Ovary (tissue), 9 donors: ENCODE data around the gene STAC. TPM values are rescaled to one million over a fixed set of nuclear protein-coding genes. Genes with fewer than 3 reads are reported as not detected.

Experiments
- DNase-seq, 5 donors: peaks; one replicate each; pipeline ENCODE4 v3.0.0-alpha.2; 2019 to 2020
- H3K27ac ChIP-seq, 2 donors: fragments of 200-600 bp; one replicate each; pipeline versions ENCODE4 v1.5.1 to v1.8.0; 2019 to 2022
- H3K27me3 ChIP-seq: fragments of 200-600 bp; one replicate; pipeline ENCODE4 v1.8.0; 2022
- H3K36me3 ChIP-seq: fragments of 200-600 bp; sonication (generic); one replicate; pipeline ENCODE4 v1.5.1; 2019
- H3K4me1 ChIP-seq: one replicate; pipeline ENCODE4 v1.8.1; 2013; ENCODE audit warnings: mild to moderate bottlenecking, moderate library complexity; ENCODE audit not compliant: insufficient read depth
- H3K4me3 ChIP-seq: fragments of 200-600 bp; sonication (generic); one replicate; pipeline ENCODE4 v1.5.1; 2017
- H3K9me3 ChIP-seq, 2 donors: fragments of 200-600 bp in 1 of 2; sonication (generic) in 1 of 2; one replicate each; pipeline versions ENCODE4 v1.5.1 to v1.8.1; 2013 to 2019; ENCODE audit warnings: mild to moderate bottlenecking in 1 of 2, moderate library complexity in 1 of 2
- EP300 ChIP-seq: sonication (generic); formaldehyde crosslinking; IDR thresholded peaks from one replicate; pipeline ENCODE4 v1.6.1; 2017; ENCODE audit warnings: antibody characterized with exemption
- POLR2A ChIP-seq: fragments of 450-650 bp; IDR thresholded peaks from one replicate; pipeline ENCODE4 v1.6.1; 2017; ENCODE audit warnings: antibody characterized with exemption, mild to moderate bottlenecking, moderate library complexity
- WGBS, 3 donors: extraction: QIAGEN DNeasy Blood & Tissue Kit in 1 of 3; methylation state at CpG; one replicate each; pipeline versions ENCODE4 v1.1.5 to v1.1.7; 2013 to 2017; 5-methylcytosine and 5-hydroxymethylcytosine counted together
- intact Hi-C, 4 donors: fragments of 100-400 bp; cut with DNase I; formaldehyde crosslinking; loops; one replicate each; pipeline versions ENCODE4 v1.11.0 to v1.15.1; 2022 to 2023
- polyA plus RNA-seq, 2 donors: library from polyadenylated mRNA; stranded (reverse); fragments of 200-250 nt in 1 of 2; fragments of 350-450 nt in 1 of 2; fragmentation: Illumina TruSeq in 1 of 2; extraction: RNeasy Lipid Tissue Mini Kit (QIAGEN cat#74804) in 1 of 2; gene quantifications; one replicate each; pipeline ENCODE4 v1.2.3, GENCODE V29; 2013 to 2014
- total RNA-seq, 7 donors: library from RNA; depleted of rRNA in 2 of 7; stranded (reverse); fragments of >200 nt in 2 of 7; fragmentation: NEBNext Ultra II Directional in 3 of 7; extraction: Animal tissue kit (Norgen Biotek cat#: 25700) in 3 of 7; gene quantifications; one replicate each; pipeline versions ENCODE4 v1.1.0 to v1.2.4, GENCODE V29; 2016 to 2023
- TF ChIP-seq, protein P1 (sequence below), 3 donors: fragments of 450-650 bp in 2 of 3; fragments of 200-600 bp in 1 of 3; IDR thresholded peaks; one replicate each; pipeline versions ENCODE4 v1.5.1 to v1.8.0; 2016 to 2022; ENCODE audit warnings: antibody characterized with exemption in 3 of 3, mild to moderate bottlenecking in 1 of 3
- donor health status: DM: no; HTN: no; CAD: no; lungs with moderate emphysema.
- donor health status: DM: no; HTN: no; CAD: no.
- donor health status: Bipolar disorder and iron deficiency.
- donor health status: DM: yes; HTN: yes; CAD: no.
- donor health status: DM: no; HTN: no; CAD: no.
- donor health status: DM: yes; HTN: yes; CAD: no.

STAC gene
- total and polyA plus RNA-seq, 9 donors, result 0.58 to 8.4 (median 1.2) TPM

DNA sequence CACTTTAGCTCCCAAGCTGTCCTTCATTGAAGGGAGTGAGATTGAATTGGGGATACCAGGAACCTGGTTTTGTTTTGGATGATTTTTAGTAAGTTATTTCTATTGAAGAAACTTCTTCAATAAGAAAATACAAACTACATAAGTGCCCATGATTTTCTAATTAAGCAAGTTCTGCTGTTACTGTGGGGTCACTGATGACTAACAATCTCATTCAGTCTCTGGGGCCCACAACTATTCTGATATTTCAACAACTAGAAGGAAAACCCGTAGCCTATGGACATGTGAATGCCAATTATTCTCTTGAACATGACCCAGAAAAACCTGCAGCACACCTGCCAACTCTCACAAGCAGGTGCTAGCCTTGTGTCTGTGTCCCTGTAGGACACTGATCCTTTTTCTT, 199.4 kb downstream of the STAC start:
- no peak for DNase-seq
- Histone ChIP-seq H3K27me3 (no peaks in the 10 kb centered on the region), H3K9me3 (no peaks in the 10 kb centered on the region), H3K4me1 (no peaks in the 10 kb centered on the region), H3K4me3 (no peak overlapping the region), H3K27ac (no peak overlapping the region), H3K36me3 (no peaks in the 10 kb centered on the region)
- TF ChIP-seq, protein P1, sequence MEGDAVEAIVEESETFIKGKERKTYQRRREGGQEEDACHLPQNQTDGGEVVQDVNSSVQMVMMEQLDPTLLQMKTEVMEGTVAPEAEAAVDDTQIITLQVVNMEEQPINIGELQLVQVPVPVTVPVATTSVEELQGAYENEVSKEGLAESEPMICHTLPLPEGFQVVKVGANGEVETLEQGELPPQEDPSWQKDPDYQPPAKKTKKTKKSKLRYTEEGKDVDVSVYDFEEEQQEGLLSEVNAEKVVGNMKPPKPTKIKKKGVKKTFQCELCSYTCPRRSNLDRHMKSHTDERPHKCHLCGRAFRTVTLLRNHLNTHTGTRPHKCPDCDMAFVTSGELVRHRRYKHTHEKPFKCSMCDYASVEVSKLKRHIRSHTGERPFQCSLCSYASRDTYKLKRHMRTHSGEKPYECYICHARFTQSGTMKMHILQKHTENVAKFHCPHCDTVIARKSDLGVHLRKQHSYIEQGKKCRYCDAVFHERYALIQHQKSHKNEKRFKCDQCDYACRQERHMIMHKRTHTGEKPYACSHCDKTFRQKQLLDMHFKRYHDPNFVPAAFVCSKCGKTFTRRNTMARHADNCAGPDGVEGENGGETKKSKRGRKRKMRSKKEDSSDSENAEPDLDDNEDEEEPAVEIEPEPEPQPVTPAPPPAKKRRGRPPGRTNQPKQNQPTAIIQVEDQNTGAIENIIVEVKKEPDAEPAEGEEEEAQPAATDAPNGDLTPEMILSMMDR (IDR thresholded peaks at IDR 0.05), result no peak
- TF ChIP-seq POLR2A, result no peak
- TF ChIP-seq EP300, result no peak
- intact Hi-C loops, result no loop called here
- 36 to 54% (median 42%) methylated on average over 1 of the region's 1 CpG for WGBS, 3 donors

DNA sequence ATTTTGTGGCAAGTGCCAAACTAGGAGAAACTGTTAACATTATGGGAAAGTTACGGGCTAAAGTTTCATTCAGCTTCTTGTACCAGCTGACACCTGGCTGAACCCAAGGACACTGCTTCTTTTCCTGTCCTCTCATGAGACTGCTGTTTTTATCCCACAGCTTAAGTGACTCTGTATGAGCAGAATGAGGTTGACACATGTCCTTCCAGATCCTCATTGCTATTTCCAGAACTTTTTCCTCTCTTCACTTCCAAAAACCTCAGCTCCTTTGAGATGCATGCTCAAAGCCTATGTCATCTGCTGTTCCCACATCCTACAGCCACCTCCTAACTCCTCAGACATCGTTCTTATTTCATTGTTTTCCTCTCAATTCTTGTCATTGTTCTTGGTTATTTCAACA, 200.4 kb downstream of the STAC start:
- Histone ChIP-seq H3K36me3 (no peaks in the 10 kb centered on the region), H3K4me1 (no peaks in the 10 kb centered on the region), H3K4me3 (no peak overlapping the region), H3K27me3 (no peaks in the 10 kb centered on the region), H3K27ac (no peak overlapping the region), H3K9me3 (no peaks in the 10 kb centered on the region)
- WGBS, 3 donors, result 57 to 73% (median 71%) methylated on average over 2 of the region's 2 CpGs
- no peak for TF ChIP-seq EP300
- TF ChIP-seq POLR2A, result no peak
- TF ChIP-seq, protein P1 (IDR thresholded peaks at IDR 0.05), result no peak
- intact Hi-C loops, result no loop called here
- DNase-seq, result no peak

DNA sequence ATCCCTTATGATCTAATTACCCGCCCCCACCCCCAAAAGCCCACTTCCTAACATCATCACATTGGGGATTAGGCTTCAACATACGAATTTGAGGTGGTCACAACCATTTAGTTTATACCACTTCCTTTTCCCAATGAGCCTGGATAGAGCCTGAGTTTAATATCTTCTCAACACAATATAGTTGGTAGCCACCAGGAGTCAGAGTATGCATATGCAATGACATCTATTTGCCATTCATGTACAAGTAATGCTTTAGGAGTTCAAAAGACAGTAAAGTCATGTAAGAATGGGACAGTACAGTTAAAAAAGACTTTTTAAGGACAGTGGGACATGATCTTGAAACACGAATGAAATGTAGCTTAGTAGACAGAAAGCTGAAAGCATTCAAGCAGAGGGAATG, 211.7 kb downstream of the STAC start:
- 52 to 69% (median 66%) methylated on average over 3 of the region's 3 CpGs for whole genome bisulfite sequencing, 3 donors
- Histone ChIP-seq H3K27me3 (no peaks in the 10 kb centered on the region), H3K4me3 (no peak overlapping the region), H3K9me3 (no peaks in the 10 kb centered on the region), H3K36me3 (no peaks in the 10 kb centered on the region), H3K27ac (no peak overlapping the region), H3K4me1 (no peaks in the 10 kb centered on the region)
- DNase-seq, result no peak
- intact Hi-C loops, result no loop called here
- TF ChIP-seq EP300 (no peak), POLR2A (no peak)
- TF ChIP-seq, protein P1 (IDR thresholded peaks at IDR 0.05), result no peak

DNA sequence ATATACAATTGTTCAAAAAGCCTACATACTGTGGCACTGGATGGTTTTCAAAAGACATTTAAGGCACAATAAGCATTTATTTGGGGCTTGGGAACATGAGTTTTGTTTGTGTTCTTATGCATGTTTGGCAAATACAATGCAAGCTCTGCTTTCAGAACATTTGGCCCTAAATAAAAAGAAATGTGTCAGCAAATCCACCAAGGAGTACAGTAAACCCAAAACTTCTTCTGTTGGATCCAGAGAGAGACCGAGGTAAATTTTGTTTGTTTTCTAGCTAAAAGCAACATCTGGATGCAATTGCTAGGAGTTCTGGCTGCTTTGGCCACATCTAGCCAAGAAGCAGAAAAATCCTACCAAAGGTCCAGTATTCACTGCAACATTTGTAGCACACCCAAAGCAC, 215.2 kb downstream of the STAC start:
- H3K4me1 ChIP-seq, result no peaks in the 10 kb centered on the region
- TF ChIP-seq EP300 (no peak), POLR2A (no peak)
- TF ChIP-seq, protein P1 (IDR thresholded peaks at IDR 0.05), result no peak
- WGBS, 3 donors, result 45 to 66% (median 47%) methylated on average over 1 of the region's 1 CpG
- intact Hi-C loops, result no loop called here
- no peak overlapping the region for H3K4me3 ChIP-seq
- no peaks in the 10 kb centered on the region for H3K27me3 ChIP-seq
- no peak overlapping the region for H3K27ac ChIP-seq
- no peaks in the 10 kb centered on the region for H3K9me3 ChIP-seq
- no peak for DNase-seq
- H3K36me3 ChIP-seq, result no peaks in the 10 kb centered on the region

DNA sequence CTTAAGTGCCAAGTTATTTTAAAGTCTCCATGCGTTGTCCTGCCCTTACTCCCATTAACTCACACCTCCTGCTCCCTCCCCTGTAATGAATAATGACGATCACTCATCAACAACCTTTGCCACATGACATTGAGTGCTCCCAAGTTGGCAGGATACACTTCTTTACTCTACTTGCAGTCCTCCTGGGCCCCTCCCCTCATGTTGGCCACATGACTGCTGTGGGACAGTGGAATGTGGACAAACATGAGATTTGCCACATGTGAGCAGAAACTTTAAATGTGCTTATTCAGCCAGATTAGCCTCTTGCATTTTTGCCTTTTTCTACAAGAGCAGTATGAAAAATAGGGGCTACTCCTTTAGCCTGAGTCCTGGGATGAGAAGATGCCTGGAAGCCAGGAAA, 216.1 kb downstream of the STAC start:
- no peaks in the 10 kb centered on the region for H3K4me1 ChIP-seq
- no peak overlapping the region for H3K4me3 ChIP-seq
- no peaks in the 10 kb centered on the region for H3K9me3 ChIP-seq
- no peaks in the 10 kb centered on the region for H3K27me3 ChIP-seq
- no peak for DNase-seq
- H3K27ac ChIP-seq, result no peak overlapping the region
- WGBS, 3 donors, result 60 to 65% (median 63%) methylated on average over 2 of the region's 2 CpGs
- intact Hi-C loops, result no loop called here
- no peak for TF ChIP-seq EP300
- TF ChIP-seq POLR2A, result no peak
- TF ChIP-seq, protein P1 (IDR thresholded peaks at IDR 0.05), result no peak
- H3K36me3 ChIP-seq, result no peaks in the 10 kb centered on the region
